ENCODE data around the gene CHN1.

Gene CHN1

DNA sequence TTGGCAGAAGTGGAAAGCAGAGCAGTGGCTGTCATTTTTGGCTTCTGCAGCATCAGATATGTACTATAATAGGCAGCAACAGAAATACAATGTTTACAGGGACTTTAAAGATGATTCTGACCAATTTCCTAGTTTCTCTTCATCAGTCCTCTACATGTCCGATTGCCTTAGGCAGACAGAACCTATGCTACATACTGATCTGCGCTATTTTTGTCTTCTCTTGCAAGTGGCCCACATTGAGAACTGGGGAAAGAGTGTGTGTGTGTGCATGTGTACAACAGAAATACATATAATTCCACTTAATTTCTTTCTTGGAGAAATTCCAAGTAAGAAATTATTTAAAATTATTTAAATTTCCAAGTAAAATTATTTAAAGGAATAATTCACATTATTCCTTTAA is 163.8 kb downstream of the CHN1 start:
- DNase-seq (ENCODE audit: low read depth) = no peak
- H3K4me3 ChIP-seq (ENCODE audit: low read length) = 0 out of 2 replicates have a peak overlapping the region, but pooled peaks have one; percentile 4
- TF ChIP-seq, protein P1, sequence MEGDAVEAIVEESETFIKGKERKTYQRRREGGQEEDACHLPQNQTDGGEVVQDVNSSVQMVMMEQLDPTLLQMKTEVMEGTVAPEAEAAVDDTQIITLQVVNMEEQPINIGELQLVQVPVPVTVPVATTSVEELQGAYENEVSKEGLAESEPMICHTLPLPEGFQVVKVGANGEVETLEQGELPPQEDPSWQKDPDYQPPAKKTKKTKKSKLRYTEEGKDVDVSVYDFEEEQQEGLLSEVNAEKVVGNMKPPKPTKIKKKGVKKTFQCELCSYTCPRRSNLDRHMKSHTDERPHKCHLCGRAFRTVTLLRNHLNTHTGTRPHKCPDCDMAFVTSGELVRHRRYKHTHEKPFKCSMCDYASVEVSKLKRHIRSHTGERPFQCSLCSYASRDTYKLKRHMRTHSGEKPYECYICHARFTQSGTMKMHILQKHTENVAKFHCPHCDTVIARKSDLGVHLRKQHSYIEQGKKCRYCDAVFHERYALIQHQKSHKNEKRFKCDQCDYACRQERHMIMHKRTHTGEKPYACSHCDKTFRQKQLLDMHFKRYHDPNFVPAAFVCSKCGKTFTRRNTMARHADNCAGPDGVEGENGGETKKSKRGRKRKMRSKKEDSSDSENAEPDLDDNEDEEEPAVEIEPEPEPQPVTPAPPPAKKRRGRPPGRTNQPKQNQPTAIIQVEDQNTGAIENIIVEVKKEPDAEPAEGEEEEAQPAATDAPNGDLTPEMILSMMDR (conservative IDR thresholded peaks at IDR 0.05; ENCODE audit: low read length) = no peak

DNA sequence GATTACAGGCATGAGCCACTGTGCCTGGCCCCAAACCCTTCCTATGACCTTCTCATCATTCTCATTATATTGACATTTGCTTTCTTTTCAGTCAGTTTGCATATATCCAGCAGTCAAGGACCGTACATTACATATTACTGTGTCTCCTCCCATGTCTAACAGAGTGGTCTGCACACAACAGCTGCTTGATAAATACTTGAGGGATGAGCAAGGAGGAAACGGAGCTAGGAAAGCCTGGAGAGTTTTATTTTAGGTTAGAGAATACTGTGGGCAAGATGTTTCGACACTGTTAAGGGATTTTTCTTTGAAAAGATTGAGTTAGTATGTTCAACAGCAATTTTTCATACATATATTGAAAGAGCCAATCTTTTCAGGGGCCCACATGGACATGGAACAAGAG is 164.7 kb downstream of the CHN1 start:
- no peak overlapping the region; the same call in 1 of the 2 replicates for H3K4me3 ChIP-seq (ENCODE audit: low read length)
- DNase-seq (ENCODE audit: low read depth) = peak; percentile 81
- TF ChIP-seq, protein P1 (conservative IDR thresholded peaks at IDR 0.05; ENCODE audit: low read length) = no peak

DNA sequence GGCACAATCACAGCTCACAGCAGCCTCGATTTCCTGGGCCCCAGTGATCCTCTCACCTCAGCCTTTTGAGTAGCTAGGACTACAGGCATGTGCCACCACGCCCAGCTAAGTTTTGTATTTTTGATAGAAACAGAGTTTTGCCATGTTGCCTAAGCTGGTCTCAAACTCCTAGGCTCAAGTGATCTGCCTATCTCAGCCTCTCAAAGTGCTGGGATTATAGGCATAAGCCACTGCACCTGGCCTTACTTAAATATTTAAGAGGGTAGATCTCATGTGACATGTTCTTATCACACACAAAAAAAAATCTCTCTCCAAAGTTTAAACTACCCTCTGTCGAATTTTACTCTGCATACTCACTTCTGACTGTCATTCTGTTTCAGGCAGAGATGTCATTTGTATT is 165.5 kb downstream of the CHN1 start:
- no peak overlapping the region for H3K4me3 ChIP-seq (ENCODE audit: low read length)
- TF ChIP-seq, protein P1 (conservative IDR thresholded peaks at IDR 0.05; ENCODE audit: low read length) = no peak
- DNase-seq (ENCODE audit: low read depth) = no peak

DNA sequence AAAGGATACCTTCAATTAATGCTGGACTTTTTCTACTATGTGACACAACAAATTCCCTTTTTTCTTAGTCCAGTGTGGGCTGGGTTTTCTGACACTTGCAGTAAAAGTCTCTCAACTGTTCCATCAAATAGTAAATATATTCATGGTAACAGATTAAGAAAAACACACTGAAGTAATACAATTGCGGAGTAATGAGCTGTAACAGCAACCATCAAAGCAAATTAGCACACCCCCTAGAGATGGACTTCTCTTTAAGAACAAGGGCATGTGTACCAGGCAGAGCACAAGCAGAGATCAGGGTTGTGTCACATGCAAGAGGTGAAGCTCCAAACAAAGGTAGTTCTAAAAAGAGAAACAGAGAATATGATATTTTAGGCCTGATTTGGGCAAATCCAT is 168.2 kb downstream of the CHN1 start:
- TF ChIP-seq, protein P1 (conservative IDR thresholded peaks at IDR 0.05; ENCODE audit: low read length) = no peak
- H3K4me3 ChIP-seq (ENCODE audit: low read length) = no peak overlapping the region
- no peak for DNase-seq (ENCODE audit: low read depth)

DNA sequence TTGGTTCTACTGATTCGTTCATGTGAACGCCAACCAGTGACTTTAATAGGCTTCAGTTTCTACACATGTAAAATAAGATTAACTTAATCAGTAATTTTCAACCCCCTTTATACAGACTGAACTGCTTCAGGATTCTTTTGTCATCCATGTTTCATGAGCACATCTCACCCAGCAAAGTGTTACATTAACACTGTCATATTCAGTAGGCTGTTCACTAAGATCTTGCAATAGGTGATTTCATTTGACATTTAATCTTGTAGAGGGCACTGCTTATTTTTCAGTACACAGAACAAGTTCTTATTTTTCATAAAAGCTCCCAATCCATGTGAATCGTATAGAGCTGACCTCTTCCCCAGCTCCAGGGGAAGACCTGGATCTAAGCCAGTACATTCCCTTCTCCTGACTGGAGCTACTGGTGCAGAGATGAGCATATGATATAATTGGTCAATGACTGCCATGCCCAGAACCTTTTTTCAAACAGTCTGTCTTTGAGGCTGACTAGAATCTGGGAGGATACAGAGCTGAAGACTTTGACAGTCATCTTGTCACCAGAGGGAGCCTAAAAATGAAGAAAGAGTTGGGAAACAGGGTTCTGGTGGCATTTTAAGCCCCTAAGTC is 168.7 kb downstream of the CHN1 start:
- H3K4me3 ChIP-seq (ENCODE audit: low read length) = no peak overlapping the region
- TF ChIP-seq, protein P1 (conservative IDR thresholded peaks at IDR 0.05; ENCODE audit: low read length) = no peak
- peak; percentile 95 for DNase-seq (ENCODE audit: low read depth)

DNA sequence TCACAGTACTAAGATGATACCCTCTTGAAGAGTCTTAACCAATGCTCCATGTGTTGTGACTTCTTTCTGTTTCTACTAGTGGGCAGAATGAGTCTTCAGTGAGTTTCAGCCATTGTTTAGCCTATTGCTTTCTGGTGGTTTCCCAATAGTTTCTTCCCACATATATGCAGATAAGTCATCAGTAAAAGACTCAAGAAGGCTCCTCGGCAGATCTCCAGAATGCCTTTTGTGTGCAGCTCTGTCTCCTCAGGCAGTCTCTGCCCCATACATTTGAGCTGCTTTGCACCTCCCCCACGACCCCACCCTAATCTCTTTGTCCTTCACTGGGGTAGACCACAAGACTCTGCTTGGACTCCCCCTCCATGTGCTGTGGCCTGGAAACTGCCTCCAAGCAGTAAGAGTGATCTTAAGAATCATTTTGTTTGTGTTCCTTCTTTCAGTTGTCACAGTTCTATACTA is 169.4 kb downstream of the CHN1 start:
- no peak overlapping the region for H3K4me3 ChIP-seq (ENCODE audit: low read length)
- TF ChIP-seq, protein P1 (conservative IDR thresholded peaks at IDR 0.05; ENCODE audit: low read length) = no peak; the same call in 1 of the 2 replicates
- DNase-seq (ENCODE audit: low read depth) = peak; percentile 96

DNA sequence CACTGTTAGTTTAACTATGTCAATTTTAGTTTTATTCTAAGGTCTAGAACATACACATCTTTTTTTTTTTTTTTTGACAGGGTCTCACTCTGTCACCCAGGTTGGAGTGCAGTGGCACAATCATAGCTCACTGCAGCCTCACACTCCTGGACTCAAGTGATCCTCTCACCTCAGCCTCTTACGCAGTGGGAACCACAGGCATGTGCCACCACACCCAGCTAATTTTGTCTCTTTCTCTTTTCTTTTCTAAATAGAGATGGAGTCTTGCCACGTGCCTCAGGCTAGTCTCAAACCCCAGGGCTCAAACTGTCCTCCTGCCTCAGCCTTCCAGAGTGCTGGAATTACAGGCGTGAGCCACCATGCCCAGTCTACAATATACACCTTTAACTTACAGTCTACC is 171.4 kb downstream of the CHN1 start:
- DNase-seq (ENCODE audit: low read depth) = no peak
- no peak overlapping the region for H3K4me3 ChIP-seq (ENCODE audit: low read length)
- TF ChIP-seq, protein P1 (conservative IDR thresholded peaks at IDR 0.05; ENCODE audit: low read length) = no peak
